Measurements from ENCODE around the gene ARHGEF9.

Gene ARHGEF9

GRCh38 chrX:63744850-63745394, 40.1 kb downstream of the ARHGEF9 start:
- no peak for FAIRE-seq

- no peak for FAIRE-seq
Measured at GRCh38 chrX:63743596-63743995, 41.4 kb downstream of the ARHGEF9 start.

GRCh38 chrX:63740382-63740781, 44.6 kb downstream of the ARHGEF9 start:
- FAIRE-seq, result no peak

GRCh38 chrX:63739885-63740284, 45.1 kb downstream of the ARHGEF9 start:
- FAIRE-seq, result no peak

GRCh38 chrX:63738696-63739095, 46.3 kb downstream of the ARHGEF9 start:
- FAIRE-seq, result no peak

- FAIRE-seq, result no peak
Measured at GRCh38 chrX:63737131-63737921, 47.7 kb downstream of the ARHGEF9 start.

- no peak for FAIRE-seq
Measured at GRCh38 chrX:63735882-63736281, 49.1 kb downstream of the ARHGEF9 start.

- no peak for FAIRE-seq
Measured at GRCh38 chrX:63720293-63720692, 64.7 kb downstream of the ARHGEF9 start.

- FAIRE-seq, result no peak
Measured at GRCh38 chrX:63719633-63720032, 65.4 kb downstream of the ARHGEF9 start.

- no peak for FAIRE-seq
Measured at GRCh38 chrX:63718010-63718694, 66.9 kb downstream of the ARHGEF9 start.

- no peak for FAIRE-seq
Measured at GRCh38 chrX:63713526-63713925, 71.5 kb downstream of the ARHGEF9 start.

- no peak for FAIRE-seq
Measured at GRCh38 chrX:63708801-63709200, 76.2 kb downstream of the ARHGEF9 start.

GRCh38 chrX:63702556-63702955, 82.5 kb downstream of the ARHGEF9 start:
- FAIRE-seq, result no peak

GRCh38 chrX:63686878-63687714, 97.9 kb downstream of the ARHGEF9 start:
- FAIRE-seq, result peak; percentile 53

- FAIRE-seq, result no peak
Measured at GRCh38 chrX:63680423-63680822, 104.6 kb downstream of the ARHGEF9 start.

GRCh38 chrX:63679432-63679831, 105.6 kb downstream of the ARHGEF9 start:
- FAIRE-seq, result no peak

- FAIRE-seq, result no peak
Measured at GRCh38 chrX:63675716-63676115, 109.3 kb downstream of the ARHGEF9 start.

GRCh38 chrX:63673896-63674295, 111.1 kb downstream of the ARHGEF9 start:
- FAIRE-seq, result no peak

GRCh38 chrX:63664741-63665140, 120.3 kb downstream of the ARHGEF9 start:
- FAIRE-seq, result no peak

- no peak for FAIRE-seq
Measured at GRCh38 chrX:63664083-63664482, 120.9 kb downstream of the ARHGEF9 start.

- no peak for FAIRE-seq
Measured at GRCh38 chrX:63661676-63662075, 123.3 kb downstream of the ARHGEF9 start.

GRCh38 chrX:63658920-63659319, 126.1 kb downstream of the ARHGEF9 start:
- no peak for FAIRE-seq

- no peak for FAIRE-seq
Measured at GRCh38 chrX:63657821-63658220, 127.2 kb downstream of the ARHGEF9 start.

Data from A204.1 (cell line).